Smooth muscle cell (in vitro differentiated cells): Measurements from ENCODE around the gene SLC25A42. TPM values are rescaled to one million over a fixed set of nuclear protein-coding genes. Genes with fewer than 3 reads are reported as not detected.

Experiments
- DNase-seq: peaks from one replicate; lab custom pipeline; 2025; ENCODE audit not compliant: unreplicated experiment; lab: John Stamatoyannopoulos, UW
- H2AFZ ChIP-seq: fragments of 200-600 bp; sonication (generic); 2 replicates; pipeline ENCODE4 v1.6.0; 2016; ENCODE audit warnings: antibody characterized with exemption, low read depth, mild to moderate bottlenecking
- H3F3A ChIP-seq: fragments of 200-600 bp; sonication (generic); 2 replicates; pipeline ENCODE4 v1.6.0; 2017; ENCODE audit warnings: antibody characterized with exemption, low read depth
- H3K27ac ChIP-seq: fragments of 200-600 bp; sonication (generic); 2 replicates; pipeline ENCODE4 v1.5.1; 2016; ENCODE audit warnings: low read depth, mild to moderate bottlenecking
- H3K27me3 ChIP-seq: fragments of 200-600 bp; sonication (generic); 2 replicates; pipeline ENCODE4 v1.6.1; 2016; ENCODE audit warnings: low read depth, mild to moderate bottlenecking
- H3K36me3 ChIP-seq: fragments of 200-600 bp; sonication (generic); 2 replicates; pipeline ENCODE4 v1.5.1; 2016; ENCODE audit warnings: low read depth
- H3K4me1 ChIP-seq: fragments of 200-600 bp; sonication (generic); 2 replicates; pipeline ENCODE4 v1.5.1; 2016; ENCODE audit warnings: low read depth
- H3K4me2 ChIP-seq: fragments of 200-600 bp; sonication (generic); 2 replicates; pipeline ENCODE4 v1.6.0; 2016; ENCODE audit warnings: mild to moderate bottlenecking
- H3K4me3 ChIP-seq: fragments of 200-600 bp; sonication (generic); 2 replicates; pipeline ENCODE4 v1.5.1; 2016; ENCODE audit warnings: mild to moderate bottlenecking
- H3K79me2 ChIP-seq: fragments of 200-600 bp; sonication (generic); 2 replicates; pipeline ENCODE4 v1.6.0; 2016; ENCODE audit warnings: low read depth, mild to moderate bottlenecking
- H3K9ac ChIP-seq: fragments of 200-600 bp; sonication (generic); 2 replicates; pipeline ENCODE4 v1.6.0; 2016; ENCODE audit warnings: low read depth
- H3K9me3 ChIP-seq: fragments of 200-600 bp; sonication (generic); replicated peaks from 2 replicates; pipeline ENCODE4 v1.5.1; 2016; ENCODE audit warnings: low read depth
- H4K20me1 ChIP-seq: fragments of 200-600 bp; sonication (generic); 2 replicates; pipeline ENCODE4 v1.6.0; 2016; ENCODE audit warnings: low read depth
- CTCF ChIP-seq: fragments of 200-600 bp; sonication (generic); IDR thresholded peaks from 2 replicates; pipeline ENCODE4 v1.5.1; 2017; ENCODE audit warnings: borderline replicate concordance, mild to moderate bottlenecking, antibody characterized with exemption; ENCODE audit not compliant: insufficient read depth, poor library complexity, severe bottlenecking
- WGBS: methylation state at CpG from one replicate; pipeline ENCODE4 v1.1.7; 2016; ENCODE audit warnings: low lambda C conversion rate; 5-methylcytosine and 5-hydroxymethylcytosine counted together
- polyA plus RNA-seq: library from polyadenylated mRNA; unstranded; fragments of >200 nt; fragmentation: Nextera tagmentation; extraction: Ambion mirVana; gene quantifications from 2 replicates; pipeline ENCODE4 v1.2.1, GENCODE V29; 2016
- total RNA-seq: library from RNA; depleted of rRNA; stranded (reverse); fragments of >200 nt; gene quantifications from 2 replicates; pipeline ENCODE4 v1.2.3, GENCODE V29; 2014

The SLC25A42 gene
- total and polyA plus RNA-seq, 2 experiments from 2014 or later = 8.1 to 18.9 TPM

GRCh38 chr19:19120308-19121231 is 56.8 kb downstream of the SLC25A42 start:
- Histone ChIP-seq H2AFZ (no peak overlapping the region), H3K79me2 (no peaks in the 10 kb centered on the region), H3K4me3 (no peak overlapping the region), H3K27me3 (no peaks in the 10 kb centered on the region), H3K27ac (no peak overlapping the region), H3K4me1 (no peaks in the 10 kb centered on the region), H4K20me1 (no peaks in the 10 kb centered on the region), H3K4me2 (peak overlapping the region; percentile 13), H3K9ac (no peak overlapping the region), H3F3A (no peaks in the 10 kb centered on the region), H3K9me3 (no peaks in the 10 kb centered on the region), H3K36me3 (peaks cover 9% of the 10 kb centered on the region)
- TF ChIP-seq CTCF = no peak
- 60% methylated on average over 35 of the region's 39 CpGs for WGBS
- peak; percentile 16 for DNase-seq

- H3K9ac ChIP-seq = no peak overlapping the region
- 94% methylated on average over 10 of the region's 10 CpGs for WGBS
- H2AFZ ChIP-seq = no peak overlapping the region
- H3K9me3 ChIP-seq = no peaks in the 10 kb centered on the region
- H3K27me3 ChIP-seq = no peaks in the 10 kb centered on the region
- H3K79me2 ChIP-seq = no peaks in the 10 kb centered on the region
- peaks cover 9% of the 10 kb centered on the region for H3K36me3 ChIP-seq
- no peaks in the 10 kb centered on the region for H4K20me1 ChIP-seq
- H3K4me2 ChIP-seq = no peak overlapping the region
- no peak overlapping the region for H3K27ac ChIP-seq
- no peak overlapping the region for H3K4me3 ChIP-seq
- no peak for DNase-seq
- no peaks in the 10 kb centered on the region for H3K4me1 ChIP-seq
- no peak for TF ChIP-seq CTCF
- no peaks in the 10 kb centered on the region for H3F3A ChIP-seq
Observed at GRCh38 chr19:19121371-19121770, 57.6 kb downstream of the SLC25A42 start.

GRCh38 chr19:19122902-19123301 is 59.1 kb downstream of the SLC25A42 start:
- peaks cover 9% of the 10 kb centered on the region for H3K36me3 ChIP-seq
- no peak for DNase-seq
- H3K79me2 ChIP-seq = no peaks in the 10 kb centered on the region
- H3K4me1 ChIP-seq = no peaks in the 10 kb centered on the region
- H3K27ac ChIP-seq = no peak overlapping the region
- no peaks in the 10 kb centered on the region for H3K9me3 ChIP-seq
- WGBS = 92% methylated on average over 1 of the region's 1 CpG
- no peak for TF ChIP-seq CTCF
- H3K27me3 ChIP-seq = no peaks in the 10 kb centered on the region
- H3K9ac ChIP-seq = no peak overlapping the region
- H4K20me1 ChIP-seq = no peaks in the 10 kb centered on the region
- H3K4me3 ChIP-seq = no peak overlapping the region
- no peak overlapping the region for H3K4me2 ChIP-seq
- no peaks in the 10 kb centered on the region for H3F3A ChIP-seq
- no peak overlapping the region for H2AFZ ChIP-seq

GRCh38 chr19:19123386-19123785 is 59.6 kb downstream of the SLC25A42 start:
- H3K79me2 ChIP-seq = no peaks in the 10 kb centered on the region
- no peak overlapping the region for H3K9ac ChIP-seq
- no peak overlapping the region for H3K27ac ChIP-seq
- H3F3A ChIP-seq = no peaks in the 10 kb centered on the region
- no peaks in the 10 kb centered on the region for H3K9me3 ChIP-seq
- H2AFZ ChIP-seq = no peak overlapping the region
- no peak overlapping the region for H3K4me3 ChIP-seq
- peaks cover 9% of the 10 kb centered on the region for H3K36me3 ChIP-seq
- TF ChIP-seq CTCF = no peak
- no peaks in the 10 kb centered on the region for H3K27me3 ChIP-seq
- no peak for DNase-seq
- H4K20me1 ChIP-seq = no peaks in the 10 kb centered on the region
- no peak overlapping the region for H3K4me2 ChIP-seq
- no peaks in the 10 kb centered on the region for H3K4me1 ChIP-seq
